Astrocyte of the spinal cord (primary cell): ENCODE data around the gene TASOR2.

Experiments used
- DNase-seq: peaks from one replicate; pipeline ENCODE4 v3.0.0; 2011; ENCODE audit warnings: low read depth, low spot score
- H3K4me3 ChIP-seq: 2 replicates; pipeline ENCODE4 v1.5.1; 2011; ENCODE audit warnings: low read depth, mild to moderate bottlenecking, low read length, moderate library complexity
- CTCF ChIP-seq: IDR thresholded peaks from 2 replicates; pipeline ENCODE4 v1.5.1; 2012; ENCODE audit warnings: low read depth, mild to moderate bottlenecking, low read length, inconsistent platforms
- in situ Hi-C: cut with HindIII; loops from 2 replicates; pipeline ENCODE4 v1.10.0; 2017; ENCODE audit warnings: low sequenced_read_pairs

TASOR2 gene

DNA sequence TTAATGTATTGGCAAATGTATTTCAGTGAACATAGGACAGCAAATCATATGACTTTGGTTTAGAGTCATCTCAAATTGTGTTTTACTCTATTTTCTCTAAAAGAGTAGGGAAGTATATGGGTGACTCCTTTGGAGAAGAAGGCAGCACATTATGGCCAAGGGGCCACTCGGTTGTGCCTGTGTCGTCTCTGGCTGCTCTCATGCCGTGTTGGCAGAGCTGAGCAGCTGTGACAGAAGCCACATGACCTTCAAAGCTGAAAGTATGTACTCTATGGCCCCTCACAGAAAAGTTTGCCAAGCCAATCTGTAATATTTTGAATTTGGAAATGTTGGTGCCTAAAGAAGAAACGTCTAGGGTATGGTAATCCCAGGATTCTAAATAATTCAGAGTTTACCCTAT lies 47.5 kb downstream of the TASOR2 start:
- H3K4me3 ChIP-seq = no peak overlapping the region
- no peak for TF ChIP-seq CTCF
- in situ Hi-C loops = no loop called here
- no peak for DNase-seq
